Measurements from ENCODE around the gene GCNT2.

GCNT2 gene

DNA sequence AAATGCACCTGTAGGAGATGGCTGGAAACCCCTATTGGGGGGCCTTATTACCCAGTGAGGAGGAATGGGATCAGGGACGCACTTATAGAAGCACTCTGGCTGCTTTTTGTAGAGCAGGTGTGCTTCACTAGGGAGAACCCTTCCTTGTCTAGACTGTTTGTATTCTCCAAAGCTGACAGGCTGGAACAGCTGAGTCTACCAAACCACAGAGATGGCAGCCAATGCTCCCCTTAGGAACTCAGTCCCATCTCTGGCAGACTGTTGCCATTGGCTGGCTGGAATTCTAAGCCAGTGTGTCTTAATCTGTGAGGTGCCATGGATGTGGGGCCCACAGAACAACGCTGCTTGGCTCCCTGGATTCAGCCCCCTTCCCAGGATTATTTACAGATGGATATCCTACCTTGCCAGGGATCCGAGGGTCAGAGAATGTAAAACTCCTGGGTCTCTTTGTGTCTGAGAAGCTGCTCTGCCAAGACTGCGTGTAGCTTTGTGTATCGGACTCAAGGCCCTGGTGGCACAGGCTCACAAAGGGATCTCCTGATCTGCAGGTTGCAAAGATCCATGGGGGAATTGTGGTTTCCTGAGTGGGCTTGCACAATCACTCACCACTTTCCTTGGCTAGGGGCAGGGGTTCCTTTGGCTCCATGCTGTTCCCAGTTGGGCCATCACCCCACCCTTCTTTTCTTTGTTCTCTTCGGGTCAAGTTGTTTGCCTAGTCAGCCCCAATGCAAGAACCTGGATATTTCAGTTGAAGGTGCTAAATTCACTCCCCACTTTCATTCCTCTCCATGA is 147.2 kb downstream of the GCNT2 start:
- DNase-seq, result no peak

DNA sequence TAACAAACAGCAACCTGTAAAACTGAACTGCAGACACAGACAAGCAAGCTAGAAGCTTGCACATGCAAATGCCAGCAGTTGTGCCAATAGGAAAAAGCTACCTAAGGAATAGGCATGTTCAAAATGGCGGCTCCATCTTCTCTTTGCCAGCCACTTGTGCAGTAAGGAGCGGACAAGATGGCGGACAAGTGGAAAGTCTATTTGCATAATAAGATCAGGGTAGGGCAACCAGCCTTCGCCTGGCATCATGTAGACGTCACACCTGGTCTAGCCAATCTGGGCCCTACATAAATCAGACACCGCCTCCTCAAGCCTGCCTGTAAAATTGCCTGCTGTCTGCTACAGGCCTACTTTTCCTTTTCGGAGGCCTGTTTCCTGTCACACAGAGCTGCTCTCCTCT is 155.3 kb downstream of the GCNT2 start:
- DNase-seq, result no peak

DNA sequence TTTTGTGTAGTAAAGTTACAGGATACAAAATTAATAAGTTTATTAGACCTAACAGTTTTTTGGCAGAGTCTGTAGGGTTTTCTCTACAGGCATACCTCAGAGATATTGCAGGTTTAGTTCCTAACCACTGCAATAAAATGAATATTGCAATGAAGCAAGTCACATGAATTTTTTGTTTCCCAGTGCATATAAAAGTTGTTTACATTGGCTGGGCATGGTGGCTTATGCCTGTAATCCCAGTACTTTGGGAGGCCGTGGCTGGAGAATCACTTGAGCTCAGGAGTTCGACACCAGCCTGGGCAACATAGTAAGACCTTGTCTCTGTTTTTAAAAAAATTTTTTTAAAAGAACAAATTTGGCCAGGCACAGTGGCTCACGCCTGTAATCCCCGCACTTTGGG is 157.3 kb downstream of the GCNT2 start:
- DNase-seq, result no peak
